ENCODE measurements around the gene TBX1. TPM values are rescaled to one million over a fixed set of nuclear protein-coding genes. Genes with fewer than 3 reads are reported as not detected.

The TBX1 gene
- total and polyA plus RNA-seq, 10 of the 15 experiments (the other 5 are each of a cell fraction or from before 2014, with no cell fraction given) = not detected

- no peak overlapping the region for H3K4me3 ChIP-seq
- ATAC-seq (no peak), FAIRE-seq (no peak), DNase-seq (ENCODE audit: low read depth, low spot score) (no peak)
- no peaks in the 10 kb centered on the region for H3K36me3 ChIP-seq (ENCODE audit: control insufficient read depth in 2 of 2, insufficient read depth in 2 of 2, low read length in 1 of 2)
- peaks cover 2 to 4% of the 10 kb centered on the region in 2 experiments; a peak in 3 of 4 replicates for H3K27me3 ChIP-seq (replicated peaks in 1 of 2; ENCODE audit: control insufficient read depth in 2 of 2, insufficient read depth in 2 of 2, low read length in 1 of 2)
- H3K4me1 ChIP-seq (ENCODE audit: control insufficient read depth, insufficient read depth, low read length) = peaks cover 8% of the 10 kb centered on the region
- no peak overlapping the region for H3K4me2 ChIP-seq (ENCODE audit: control insufficient read depth, insufficient read depth)
- ChIA-PET CTCF (no interaction called here), SMC1A (ENCODE audit: uncharacterized antibody, unreplicated experiment) (no interaction called here), POLR2A (no interaction called here), RAD21 (ENCODE audit: unreplicated experiment) (no interaction called here)
- no peak overlapping the region for H3K9ac ChIP-seq (ENCODE audit: control insufficient read depth, insufficient read depth, low read length)
- no peak overlapping the region for H2AFZ ChIP-seq (ENCODE audit: control insufficient read depth, low read depth, low read length)
- BruUV-seq (replicated peaks) = no TSS peak
- 64% methylated on average over 22 of the region's 38 CpGs for WGBS (ENCODE audit: insufficient coverage, insufficient replicate concordance, low lambda C conversion rate, missing lambda C conversion rate)
- H4K20me1 ChIP-seq (ENCODE audit: control insufficient read depth, insufficient read depth) = no peaks in the 10 kb centered on the region
- H3K79me2 ChIP-seq (ENCODE audit: control insufficient read depth, insufficient read depth, low read length) = no peaks in the 10 kb centered on the region
- no peak overlapping the region for H3K27ac ChIP-seq (ENCODE audit: control insufficient read depth, insufficient read depth)
- in situ Hi-C loops (cut with MboI) = no loop called here
- no peaks in the 10 kb centered on the region for H3K9me3 ChIP-seq (replicated peaks; ENCODE audit: control insufficient read depth, insufficient read depth, low read length)
- intact Hi-C loops (cut with micrococcal nuclease; ENCODE audit: unreplicated experiment) = no loop called here
- TF ChIP-seq, protein P1, sequence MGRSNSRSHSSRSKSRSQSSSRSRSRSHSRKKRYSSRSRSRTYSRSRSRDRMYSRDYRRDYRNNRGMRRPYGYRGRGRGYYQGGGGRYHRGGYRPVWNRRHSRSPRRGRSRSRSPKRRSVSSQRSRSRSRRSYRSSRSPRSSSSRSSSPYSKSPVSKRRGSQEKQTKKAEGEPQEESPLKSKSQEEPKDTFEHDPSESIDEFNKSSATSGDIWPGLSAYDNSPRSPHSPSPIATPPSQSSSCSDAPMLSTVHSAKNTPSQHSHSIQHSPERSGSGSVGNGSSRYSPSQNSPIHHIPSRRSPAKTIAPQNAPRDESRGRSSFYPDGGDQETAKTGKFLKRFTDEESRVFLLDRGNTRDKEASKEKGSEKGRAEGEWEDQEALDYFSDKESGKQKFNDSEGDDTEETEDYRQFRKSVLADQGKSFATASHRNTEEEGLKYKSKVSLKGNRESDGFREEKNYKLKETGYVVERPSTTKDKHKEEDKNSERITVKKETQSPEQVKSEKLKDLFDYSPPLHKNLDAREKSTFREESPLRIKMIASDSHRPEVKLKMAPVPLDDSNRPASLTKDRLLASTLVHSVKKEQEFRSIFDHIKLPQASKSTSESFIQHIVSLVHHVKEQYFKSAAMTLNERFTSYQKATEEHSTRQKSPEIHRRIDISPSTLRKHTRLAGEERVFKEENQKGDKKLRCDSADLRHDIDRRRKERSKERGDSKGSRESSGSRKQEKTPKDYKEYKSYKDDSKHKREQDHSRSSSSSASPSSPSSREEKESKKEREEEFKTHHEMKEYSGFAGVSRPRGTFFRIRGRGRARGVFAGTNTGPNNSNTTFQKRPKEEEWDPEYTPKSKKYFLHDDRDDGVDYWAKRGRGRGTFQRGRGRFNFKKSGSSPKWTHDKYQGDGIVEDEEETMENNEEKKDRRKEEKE (IDR thresholded peaks at IDR 0.05) = no peak
- no peak for TF ChIP-seq TCF12 (IDR thresholded peaks at IDR 0.05; ENCODE audit: low read depth, low read length)
- TF ChIP-seq SMARCA5 (IDR thresholded peaks at IDR 0.05) = no peak
- no peak for TF ChIP-seq BCL3 (IDR thresholded peaks at IDR 0.05; ENCODE audit: borderline replicate concordance, insufficient read depth, low read depth, low read length, poor library complexity, severe bottlenecking)
- no peak for TF ChIP-seq ZBTB11 (CRISPR knock-in tag; IDR thresholded peaks at IDR 0.05)
- no peak for TF ChIP-seq CHD2 (IDR thresholded peaks at IDR 0.05; ENCODE audit: borderline replicate concordance, low read depth, low read length)
- TF ChIP-seq POLR2AphosphoS2 (IDR thresholded peaks at IDR 0.05; ENCODE audit: low read depth, low read length) = no peak
- no peak for TF ChIP-seq IRF5 (IDR thresholded peaks at IDR 0.05; ENCODE audit: borderline replicate concordance)
- no peak for TF ChIP-seq TCF7 (IDR thresholded peaks at IDR 0.05; ENCODE audit: borderline replicate concordance)
- no peak for TF ChIP-seq MEF2A (IDR thresholded peaks at IDR 0.05; ENCODE audit: insufficient read depth, low read depth, low read length)
Measured at GRCh38 chr22:19713650-19714311, 46.8 kb upstream of the TBX1 start.
